Mesenchymal stem cell (in vitro differentiated cells and primary cell): ENCODE data around the gene SLU7.
A peak's percentile ranks its signal among the peaks of the same experiment; 100 is the strongest.

Source experiments
- DNase-seq: peaks from one replicate; pipeline ENCODE4 v3.0.0-alpha.2; 2013
- H2AFZ ChIP-seq: one replicate; pipeline ENCODE4 v1.6.1; 2013; ENCODE audit warnings: low read depth, mild to moderate bottlenecking, control low read depth, inconsistent platforms, low read length, moderate library complexity
- H2AK5ac ChIP-seq: 2 replicates; pipeline ENCODE4 v1.6.1; 2013; ENCODE audit warnings: low read length, moderate library complexity, mild to moderate bottlenecking, inconsistent platforms; ENCODE audit not compliant: severe bottlenecking
- H2BK120ac ChIP-seq: one replicate; pipeline ENCODE4 v1.6.1; 2013; ENCODE audit warnings: low read depth, mild to moderate bottlenecking, inconsistent platforms, low read length, moderate library complexity
- H2BK12ac ChIP-seq, 2 experiments: one replicate each; pipeline ENCODE4 v1.6.1; 2013; ENCODE audit warnings: inconsistent platforms in 2 of 2, low read length in 2 of 2, mild to moderate bottlenecking in 2 of 2, moderate library complexity in 2 of 2, control low read depth in 1 of 2
- H2BK15ac ChIP-seq: one replicate; pipeline ENCODE4 v1.6.1; 2013; ENCODE audit warnings: mild to moderate bottlenecking, low read depth, inconsistent platforms; ENCODE audit not compliant: poor library complexity, severe bottlenecking
- H2BK5ac ChIP-seq: 2 replicates; pipeline ENCODE4 v1.6.1; 2013; ENCODE audit warnings: low read depth, mild to moderate bottlenecking, low read length, control low read depth, inconsistent platforms; ENCODE audit not compliant: poor library complexity, severe bottlenecking
- H3K14ac ChIP-seq, 2 experiments: one replicate each; pipeline ENCODE4 v1.6.1; 2013; ENCODE audit warnings: inconsistent platforms in 2 of 2, low read length in 2 of 2, control low read depth in 1 of 2, mild to moderate bottlenecking in 1 of 2, moderate library complexity in 1 of 2
- H3K18ac ChIP-seq, 2 experiments: one replicate each; pipeline ENCODE4 v1.6.1; 2013; ENCODE audit warnings: inconsistent platforms in 2 of 2, low read length in 2 of 2, control low read depth in 1 of 2, low read depth in 1 of 2, mild to moderate bottlenecking in 1 of 2
- H3K23ac ChIP-seq, 2 experiments: one replicate each; pipeline ENCODE4 v1.6.1; 2013; ENCODE audit warnings: inconsistent platforms in 2 of 2, low read length in 2 of 2, mild to moderate bottlenecking in 2 of 2, moderate library complexity in 2 of 2, control low read depth in 1 of 2
- H3K27ac ChIP-seq: 2 replicates; pipeline ENCODE4 v1.5.1; 2013; ENCODE audit warnings: mild to moderate bottlenecking, moderate library complexity, low read length, control low read depth, inconsistent platforms; ENCODE audit not compliant: poor library complexity, severe bottlenecking
- H3K27me3 ChIP-seq, 2 experiments: 2 replicates each; pipeline versions ENCODE4 v1.6.1 to v1.7.0; 2013; ENCODE audit warnings: low read length in 2 of 2, mild to moderate bottlenecking in 2 of 2, moderate library complexity in 2 of 2, control low read depth in 1 of 2, inconsistent platforms in 1 of 2; ENCODE audit not compliant: control insufficient read depth in 1 of 2, insufficient read depth in 1 of 2
- H3K36me3 ChIP-seq, 2 experiments: 2 replicates each; pipeline versions ENCODE4 v1.6.1 to v1.7.0; 2013; ENCODE audit warnings: low read length in 2 of 2, control low read depth in 1 of 2, inconsistent platforms in 1 of 2, low read depth in 1 of 2, mild to moderate bottlenecking in 1 of 2; ENCODE audit not compliant: insufficient read depth in 2 of 2, control insufficient read depth in 1 of 2
- H3K4ac ChIP-seq, 2 experiments: one replicate each; pipeline ENCODE4 v1.6.1; 2013; ENCODE audit warnings: inconsistent platforms in 2 of 2, low read length in 2 of 2, mild to moderate bottlenecking in 2 of 2, moderate library complexity in 2 of 2, control low read depth in 1 of 2, low read depth in 1 of 2
- H3K4me1 ChIP-seq: 2 replicates; pipeline ENCODE4 v1.6.1; 2013; ENCODE audit warnings: low read depth, low read length, control low read depth; ENCODE audit not compliant: control insufficient read depth, insufficient read depth
- H3K4me2 ChIP-seq: 2 replicates; pipeline ENCODE4 v1.6.1; 2013; ENCODE audit warnings: low read length, mild to moderate bottlenecking, inconsistent platforms; ENCODE audit not compliant: poor library complexity, severe bottlenecking
- H3K4me3 ChIP-seq, 2 experiments: 2 replicates each; pipeline versions ENCODE4 v1.5.1 to v1.7.0; 2013; ENCODE audit warnings: low read length in 2 of 2, mild to moderate bottlenecking in 2 of 2, control low read depth in 1 of 2, low read depth in 1 of 2; ENCODE audit not compliant: insufficient read depth in 1 of 2
- H3K79me1 ChIP-seq: replicated peaks from 2 replicates; pipeline ENCODE4 v1.6.1; 2013; ENCODE audit warnings: mild to moderate bottlenecking, control low read depth, low read length, inconsistent platforms; ENCODE audit not compliant: poor library complexity, severe bottlenecking
- H3K9ac ChIP-seq: 2 replicates; pipeline ENCODE4 v1.7.0; 2013; ENCODE audit warnings: mild to moderate bottlenecking, low read length, moderate library complexity
- H3K9me3 ChIP-seq: 2 replicates; pipeline ENCODE4 v1.7.0; 2013; ENCODE audit warnings: mild to moderate bottlenecking, low read length; ENCODE audit not compliant: control insufficient read depth
- H4K8ac ChIP-seq: one replicate; pipeline ENCODE4 v1.6.1; 2013; ENCODE audit warnings: inconsistent platforms, mild to moderate bottlenecking, low read length, moderate library complexity
- H4K91ac ChIP-seq: one replicate; pipeline ENCODE4 v1.6.1; 2013; ENCODE audit warnings: mild to moderate bottlenecking, low read length, inconsistent platforms
- WGBS: methylation state at CpG from one replicate; pipeline ENCODE4 v1.1.7; 2013; ENCODE audit warnings: mixed read lengths; 5-methylcytosine and 5-hydroxymethylcytosine counted together

The SLU7 gene

GRCh38 chr5:160432196-160432595 lies 13.3 kb upstream of the SLU7 start:
- DNase-seq, result no peak
- Histone ChIP-seq H3K4me3 (no peak overlapping the region), H3K9ac (no peak overlapping the region), H3K23ac (no peak overlapping the region), H3K79me1 (peaks cover 4% of the 10 kb centered on the region), H3K9me3 (no peaks in the 10 kb centered on the region), H2AFZ (no peak overlapping the region), H3K4ac (no peak overlapping the region), H3K27me3 (peaks cover 0 to 14% of the 10 kb centered on the region in 2 experiments), H3K18ac (no peak overlapping the region), H2BK120ac (no peak overlapping the region), H3K36me3 (peaks cover 2 to 26% of the 10 kb centered on the region in 2 experiments), H2BK15ac (no peak overlapping the region), H3K14ac (no peak overlapping the region), H3K4me2 (no peak overlapping the region), H3K27ac (no peak overlapping the region), H2BK12ac (no peak overlapping the region), H4K91ac (no peak overlapping the region), H2AK5ac (no peak overlapping the region), H3K4me1 (peaks cover 10% of the 10 kb centered on the region), H2BK5ac (no peak overlapping the region), H4K8ac (no peak overlapping the region)
- 97% methylated on average over 4 of the region's 4 CpGs for WGBS

- Histone ChIP-seq H3K14ac (no peak overlapping the region), H4K8ac (no peak overlapping the region), H3K4ac (no peak overlapping the region), H2AK5ac (no peak overlapping the region), H2AFZ (no peak overlapping the region), H4K91ac (no peak overlapping the region), H3K4me1 (peaks cover 2% of the 10 kb centered on the region), H2BK120ac (no peak overlapping the region), H3K23ac (no peak overlapping the region), H3K4me3 (no peak overlapping the region), H3K9ac (no peak overlapping the region), H2BK15ac (no peak overlapping the region), H2BK12ac (no peak overlapping the region), H3K27ac (no peak overlapping the region), H3K79me1 (peaks cover 11% of the 10 kb centered on the region), H3K4me2 (no peak overlapping the region), H3K36me3 (peaks cover 2 to 26% of the 10 kb centered on the region in 2 experiments), H3K18ac (no peak overlapping the region), H2BK5ac (no peak overlapping the region), H3K27me3 (no peaks in the 10 kb centered on the region), H3K9me3 (no peaks in the 10 kb centered on the region)
- WGBS, result 93% methylated on average over 3 of the region's 4 CpGs
- DNase-seq, result no peak
These were observed 8.7 kb upstream of the SLU7 start for GRCh38 chr5:160427607-160428006.

DNA sequence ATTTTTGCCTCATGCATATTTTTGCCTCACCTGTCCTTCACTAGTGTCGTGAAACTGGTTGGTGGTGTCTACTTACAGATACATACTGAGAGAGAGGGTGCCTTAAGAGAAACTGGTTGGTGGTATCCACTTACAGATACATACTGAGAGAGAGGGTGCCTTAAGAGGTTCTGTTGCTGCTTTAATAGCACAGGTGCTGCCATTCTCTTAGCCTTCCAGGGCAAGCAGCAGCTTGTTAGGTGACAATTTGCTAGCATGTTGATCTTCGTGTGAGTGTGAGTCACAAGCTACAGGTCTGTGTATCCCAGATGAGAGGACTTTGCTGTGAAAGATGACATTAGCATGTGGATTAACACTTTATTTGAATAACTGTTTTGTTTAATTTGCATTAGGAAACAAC lies 4.2 kb upstream of the SLU7 start:
- no peak overlapping the region for H3K14ac ChIP-seq

GRCh38 chr5:160421625-160422258 lies 2.9 kb upstream of the SLU7 start, which contains the start of gene PTTG1:
PTTG1 (plus strand) TSS chr5:160421855; CDS start chr5:160422313, 458 bp downstream.
- peak within 1 kb of the TSS in 1 of 2 experiments; percentile 63 for H2BK12ac ChIP-seq
- H4K91ac ChIP-seq, result no peak within 1 kb of the TSS
- peak; percentile 98 for DNase-seq
- WGBS, result under 1% methylated on average over 36 of the region's 39 CpGs
- peak within 1 kb of the TSS; percentile 69 for H2BK15ac ChIP-seq
- H3K4me3 ChIP-seq, result peak within 1 kb of the TSS; percentile 86 to 87
- no peak within 1 kb of the TSS for H2BK120ac ChIP-seq
- H3K4me2 ChIP-seq, result peak within 1 kb of the TSS; percentile 94
- H3K9me3 ChIP-seq, result no peaks in the 10 kb centered on the region
- peaks cover 0 to 1% of the 10 kb centered on the region in 2 experiments for H3K36me3 ChIP-seq
- peak within 1 kb of the TSS; percentile 68 for H3K27ac ChIP-seq
- peak within 1 kb of the TSS; percentile 95 for H3K9ac ChIP-seq
- H3K18ac ChIP-seq, result peak within 1 kb of the TSS in 1 of 2 experiments; percentile 80
- no peak within 1 kb of the TSS for H3K4ac ChIP-seq
- no peak within 1 kb of the TSS for H3K14ac ChIP-seq
- H3K23ac ChIP-seq, result no peak within 1 kb of the TSS
- H3K27me3 ChIP-seq, result no peaks in the 10 kb centered on the region
- peaks cover 11% of the 10 kb centered on the region for H3K79me1 ChIP-seq
- H4K8ac ChIP-seq, result peak within 1 kb of the TSS; percentile 28
- no peak within 1 kb of the TSS for H2AK5ac ChIP-seq
- peaks cover 8% of the 10 kb centered on the region for H3K4me1 ChIP-seq
- peak within 1 kb of the TSS; percentile 57 for H2BK5ac ChIP-seq
- H2AFZ ChIP-seq, result peak within 1 kb of the TSS; percentile 82

More for the DNA sequence above, 4.2 kb upstream of the SLU7 start:
- H3K4me3 ChIP-seq, result peak overlapping the region in 1 of 2 experiments; percentile 86
- no peaks in the 10 kb centered on the region for H3K9me3 ChIP-seq
- H3K36me3 ChIP-seq, result peaks cover 2 to 9% of the 10 kb centered on the region in 2 experiments
- no peak for DNase-seq
- H3K4ac ChIP-seq, result no peak overlapping the region
- peaks cover 3% of the 10 kb centered on the region for H3K4me1 ChIP-seq
- no peak overlapping the region for H2BK5ac ChIP-seq
- H3K9ac ChIP-seq, result peak overlapping the region; percentile 95
- no peak overlapping the region for H3K18ac ChIP-seq
- no peak overlapping the region for H2AK5ac ChIP-seq
- H3K27ac ChIP-seq, result no peak overlapping the region
- no peak overlapping the region for H2BK12ac ChIP-seq
- no peak overlapping the region for H2BK120ac ChIP-seq
- H3K4me2 ChIP-seq, result no peak overlapping the region
- no peak overlapping the region for H2AFZ ChIP-seq
- no peak overlapping the region for H3K23ac ChIP-seq
- H4K8ac ChIP-seq, result no peak overlapping the region
- no peak overlapping the region for H2BK15ac ChIP-seq
- no peaks in the 10 kb centered on the region for H3K27me3 ChIP-seq
- 47% methylated on average over 2 of the region's 2 CpGs for WGBS
- no peak overlapping the region for H4K91ac ChIP-seq
- H3K79me1 ChIP-seq, result peaks cover 15% of the 10 kb centered on the region
